Measurements from ENCODE around the gene TREML1.

TREML1 gene

DNA sequence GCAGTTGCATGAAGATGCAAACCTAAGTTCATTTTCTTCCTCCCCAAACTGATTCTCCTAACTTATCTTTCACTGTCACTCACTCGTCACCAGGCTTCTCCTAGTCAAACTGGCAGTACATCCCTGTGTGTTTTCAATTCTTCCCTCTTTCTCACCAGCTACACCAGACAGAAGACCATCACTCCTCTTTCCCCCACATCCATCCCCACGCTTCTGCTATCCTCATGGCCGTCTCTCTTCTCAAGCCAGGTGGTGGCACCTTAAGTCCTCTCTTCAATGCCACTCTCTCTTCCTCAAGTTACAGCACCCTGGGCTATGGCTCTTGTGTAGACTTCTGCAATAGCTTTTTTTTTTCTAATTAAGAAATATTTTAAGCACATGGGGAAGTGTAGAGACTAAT, 23.1 kb upstream of the TREML1 start:
- no peak for DNase-seq

DNA sequence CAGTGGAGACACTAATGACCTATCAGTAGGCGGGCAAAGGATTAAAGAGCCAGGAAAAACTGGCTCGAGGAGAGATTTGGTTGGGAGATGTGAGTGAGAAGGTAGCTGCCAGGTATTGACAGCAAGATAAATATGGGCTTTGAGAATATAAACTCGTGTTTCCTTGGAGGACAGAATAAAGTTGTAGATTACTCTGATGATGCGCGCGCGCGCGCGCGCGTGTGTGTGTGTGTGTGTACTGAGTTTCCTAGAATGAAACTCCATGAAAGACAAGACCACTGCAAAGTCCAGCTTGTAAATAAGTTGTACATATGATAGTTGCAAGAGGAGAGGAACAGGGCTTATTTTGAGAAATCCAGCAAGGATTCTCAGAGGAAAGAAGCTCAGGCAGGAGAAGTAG, 22.0 kb upstream of the TREML1 start:
- DNase-seq: no peak

DNA sequence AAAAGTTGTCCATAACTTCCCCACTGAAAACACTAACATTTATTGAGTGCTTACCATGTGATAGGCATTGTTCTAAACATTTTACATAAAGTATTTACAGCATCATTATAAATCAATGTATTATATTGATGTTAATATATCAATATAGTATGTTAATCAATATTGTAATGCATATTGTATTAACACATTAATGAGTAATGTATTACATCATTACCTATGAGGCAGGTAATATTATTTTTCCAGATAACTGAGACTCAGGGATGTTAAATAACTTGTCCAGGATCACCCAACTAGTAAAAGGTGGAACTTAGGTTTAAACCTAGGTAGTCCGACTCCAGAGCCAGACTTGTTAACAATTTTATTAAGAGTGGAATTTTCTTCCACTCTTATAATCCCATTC, 20.9 kb upstream of the TREML1 start:
- DNase-seq: no peak

DNA sequence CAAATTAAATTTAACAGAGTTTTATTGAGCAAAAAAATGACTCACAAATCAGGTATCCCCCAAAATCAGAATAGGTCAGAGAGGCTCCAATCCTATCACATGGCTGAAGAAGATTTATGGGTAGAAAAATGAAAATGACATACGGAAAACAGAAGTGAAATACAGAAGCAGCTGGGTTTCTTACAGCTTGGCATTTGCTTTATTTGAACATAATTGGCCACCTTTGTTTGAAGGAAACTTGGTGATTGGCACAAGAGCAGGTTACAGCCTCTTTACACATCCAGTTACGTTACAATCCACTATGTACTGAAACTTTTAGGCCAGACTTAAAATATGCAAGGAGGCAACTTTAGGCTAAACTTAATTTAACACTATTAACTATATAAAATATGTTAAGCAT, 20.5 kb upstream of the TREML1 start:
- DNase-seq: no peak

DNA sequence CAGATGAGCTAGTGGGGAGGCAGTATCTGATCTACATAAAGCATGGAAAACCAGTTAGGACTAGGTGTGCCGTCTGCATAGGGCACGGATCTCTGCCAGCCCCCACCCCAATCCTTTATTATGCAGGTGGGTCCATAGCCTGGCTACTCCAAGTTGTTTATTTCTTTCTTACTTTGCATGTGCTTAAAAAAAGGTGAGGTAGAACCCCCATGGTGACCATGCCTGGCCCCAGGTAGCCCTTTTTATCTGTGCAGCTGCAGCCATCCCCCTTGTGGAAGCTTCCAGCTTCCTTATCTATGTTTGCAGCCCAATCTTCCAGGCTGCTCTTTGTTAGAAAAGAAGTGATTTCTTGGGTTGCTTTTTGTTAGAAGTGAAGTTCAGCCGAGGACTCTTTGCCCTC, 17.8 kb upstream of the TREML1 start:
- no peak for DNase-seq

DNA sequence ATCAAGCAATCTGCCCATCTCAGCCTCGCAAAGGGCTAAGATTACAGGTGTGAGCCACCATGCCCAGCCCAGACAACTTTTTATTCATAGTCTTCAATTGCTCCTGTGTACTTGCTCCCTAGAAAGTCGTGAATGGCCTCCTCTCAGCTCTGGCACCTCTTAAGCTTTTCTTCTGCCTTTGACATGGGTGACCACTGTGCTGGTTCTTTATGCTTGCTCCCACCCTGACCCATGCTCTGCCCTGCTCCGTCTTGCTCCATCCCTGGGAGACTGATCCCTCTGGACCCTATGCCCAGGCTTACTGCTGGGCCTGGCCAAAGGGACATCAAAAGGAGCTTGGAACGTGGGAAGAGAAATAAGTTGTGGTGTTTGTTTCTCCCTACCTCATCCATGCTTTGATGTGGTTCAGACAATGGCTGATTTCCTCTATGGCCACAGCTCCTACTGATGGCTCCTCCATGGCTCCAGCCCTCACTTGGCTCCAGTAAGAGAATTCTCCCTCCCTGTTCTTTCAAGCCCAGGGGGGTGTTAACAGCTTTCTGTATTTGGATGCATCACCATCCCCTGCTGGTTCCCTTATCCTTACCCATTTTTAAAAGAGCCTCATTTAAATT, 16.5 kb upstream of the TREML1 start:
- DNase-seq: no peak

DNA sequence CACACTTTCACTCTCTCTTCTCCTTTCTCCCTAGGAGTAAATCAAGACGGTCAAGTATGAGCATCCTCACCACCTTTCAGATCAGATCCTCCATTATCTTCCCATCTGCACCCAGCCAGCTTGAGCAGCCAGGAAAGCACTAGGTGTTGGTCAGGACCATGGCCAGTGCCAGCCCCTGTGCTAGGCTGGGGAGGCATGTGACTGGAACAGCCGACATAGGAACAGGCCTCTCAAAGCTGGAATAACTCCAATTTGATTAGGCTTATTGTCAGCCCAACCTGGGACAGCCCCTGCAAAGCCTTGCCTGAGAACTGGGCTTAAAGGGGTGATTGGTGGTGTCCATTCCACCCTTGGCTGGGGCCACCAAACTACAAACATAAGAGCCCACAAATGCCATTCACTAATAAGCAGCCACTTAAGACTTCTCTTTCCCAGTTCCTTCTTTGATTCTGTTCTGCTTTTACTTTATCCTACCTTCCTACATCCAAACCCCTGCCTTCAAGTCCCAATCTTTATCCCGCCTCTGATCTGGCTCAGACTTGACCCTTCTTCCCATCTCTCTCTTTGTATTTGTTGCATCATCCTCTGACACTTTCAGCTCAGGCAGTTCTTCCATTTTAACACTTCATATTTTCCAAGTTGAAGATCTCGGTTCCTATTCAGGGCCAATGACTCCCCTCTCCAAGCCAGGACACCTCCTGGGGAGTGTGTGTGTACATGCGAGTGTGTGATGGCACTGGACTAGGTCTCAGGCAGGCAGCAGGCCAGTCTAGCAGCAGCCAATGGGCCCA, 13.2 kb upstream of the TREML1 start:
- no peak for DNase-seq

DNA sequence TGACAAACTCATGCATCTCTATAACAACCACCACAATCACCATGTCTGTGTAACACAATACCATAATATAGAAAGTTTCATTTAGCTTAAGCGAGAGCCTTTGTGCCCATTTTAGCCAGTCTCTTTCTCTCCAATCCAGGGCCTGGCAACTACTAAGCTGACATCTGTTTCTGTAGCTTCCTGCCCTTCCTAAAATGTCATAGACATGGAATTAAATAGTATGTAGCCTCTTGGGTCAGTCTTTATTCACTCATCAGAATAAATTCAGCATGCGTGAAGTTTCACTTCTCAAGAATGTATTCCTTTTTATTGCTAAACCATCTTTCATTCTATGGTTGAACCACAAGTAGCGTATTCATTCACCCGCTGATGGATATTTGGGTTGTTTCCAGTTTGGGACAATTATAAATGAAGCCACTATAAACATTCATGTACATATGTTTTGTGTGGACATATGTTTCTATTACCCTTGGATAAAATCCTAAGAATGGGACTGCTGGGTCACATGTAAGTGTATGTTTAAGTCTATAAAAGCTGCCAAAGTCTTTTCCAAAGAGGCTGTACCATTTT, 10.5 kb upstream of the TREML1 start:
- DNase-seq: no peak

DNA sequence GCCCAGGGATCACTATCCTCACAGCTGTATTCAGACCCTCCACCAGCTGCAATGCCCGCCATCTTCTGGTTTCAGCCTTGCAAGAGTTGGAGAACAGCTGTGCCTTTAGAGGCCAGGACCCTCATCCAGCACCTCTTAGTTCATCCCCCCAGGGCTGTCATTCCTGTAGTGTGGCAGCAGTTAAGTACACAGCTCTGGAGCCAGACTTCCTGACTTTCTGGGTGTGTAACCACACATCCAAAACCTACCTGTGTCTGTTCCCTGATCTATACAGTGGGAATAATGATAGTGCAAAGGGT, 9.2 kb upstream of the TREML1 start:
- no peak for DNase-seq

DNA sequence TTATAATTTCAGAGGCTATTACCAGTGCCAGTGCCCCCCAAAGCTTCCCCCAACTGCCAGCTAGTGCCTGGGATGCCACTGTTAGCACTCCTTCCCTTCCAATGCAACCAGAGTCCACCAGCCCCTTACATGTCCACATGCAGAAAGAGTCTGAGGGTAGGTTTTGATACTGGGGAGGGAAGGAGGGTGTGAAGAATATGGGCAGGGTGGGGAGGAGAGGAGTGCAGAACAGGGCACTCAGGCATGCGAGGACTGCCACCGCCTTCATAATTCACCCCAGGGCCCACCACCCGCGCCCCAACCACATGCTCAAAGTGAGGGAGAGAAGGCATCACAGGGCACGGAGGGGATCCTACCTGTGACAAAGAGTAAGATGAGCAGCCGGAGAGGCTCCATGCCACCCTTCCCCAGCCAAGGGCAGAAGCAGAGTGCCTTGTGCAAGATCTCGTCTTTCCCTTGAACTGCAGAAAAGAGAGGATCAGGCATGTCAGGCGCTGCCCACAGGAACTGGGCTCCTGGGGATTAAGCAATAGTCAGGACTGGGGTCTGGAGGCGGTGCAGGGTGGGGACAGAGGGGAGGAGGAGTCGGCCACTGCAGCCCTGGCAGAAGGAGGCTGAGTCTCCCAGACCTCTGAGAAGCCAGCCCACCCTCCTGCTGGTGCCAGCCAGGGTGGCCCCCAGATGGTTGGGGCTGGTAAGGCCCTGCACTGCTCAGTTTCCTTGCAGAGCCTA, 8.7 kb upstream of the TREML1 start, which contains the start of gene TREM2:
TSS of gene TREM2 (minus strand) at position 430 of the 732 bp plus-strand sequence. CDS start at position 396, 34 bp downstream.
- no peak for DNase-seq

DNA sequence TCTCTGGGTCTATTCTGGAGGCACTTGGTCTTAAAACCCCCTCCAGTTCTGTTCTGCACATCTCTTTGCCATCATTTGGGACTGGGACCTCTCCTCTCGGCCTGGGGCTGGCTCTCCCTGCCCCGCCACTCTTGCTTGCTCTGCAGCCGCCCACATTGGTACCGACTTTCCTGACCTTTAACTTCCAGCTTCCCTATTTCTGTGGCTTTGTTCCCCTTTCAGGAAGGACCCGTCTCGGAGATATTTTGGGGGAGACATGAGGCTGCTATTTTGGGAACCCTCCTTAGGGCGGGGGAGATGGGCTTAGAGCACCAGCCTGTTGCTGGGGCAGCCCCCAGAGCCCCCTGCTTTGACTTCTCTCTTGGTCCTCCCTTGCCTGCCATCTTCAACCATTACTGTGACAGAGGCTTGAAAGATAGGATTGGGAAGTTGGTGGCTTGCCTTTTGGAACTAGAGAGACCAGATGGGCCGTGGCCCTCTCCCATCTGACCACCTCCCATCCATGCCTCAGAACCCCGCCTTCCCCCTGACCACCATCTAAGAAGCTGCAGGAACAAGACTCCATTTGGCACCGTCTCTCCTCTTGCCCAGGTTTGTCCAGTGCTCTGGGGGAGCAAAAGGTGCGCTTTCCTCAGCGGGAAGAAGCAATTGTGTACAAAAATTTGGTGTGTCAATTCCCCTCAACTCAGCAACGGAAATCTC, 7.9 kb upstream of the TREML1 start:
- DNase-seq: no peak

DNA sequence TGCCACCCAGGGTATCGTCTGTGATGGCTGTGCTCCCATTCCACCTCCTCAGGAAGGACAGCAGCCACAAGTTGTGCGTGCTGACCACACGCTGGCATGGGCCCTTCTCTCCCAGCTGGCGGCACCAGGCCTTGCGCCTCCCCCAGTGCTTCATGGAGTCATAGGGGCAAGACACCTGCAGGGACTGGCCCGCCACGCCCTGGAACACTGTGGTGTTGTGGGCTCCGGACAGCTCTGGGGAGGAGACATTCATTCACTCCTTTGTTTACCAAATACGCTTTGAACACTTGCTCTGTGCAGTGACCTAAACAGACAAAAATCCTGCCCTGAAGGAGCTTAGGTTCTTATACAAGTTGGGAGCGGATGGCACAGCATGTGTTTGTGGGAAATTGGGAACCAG, 7.2 kb upstream of the TREML1 start:
- DNase-seq: no peak

DNA sequence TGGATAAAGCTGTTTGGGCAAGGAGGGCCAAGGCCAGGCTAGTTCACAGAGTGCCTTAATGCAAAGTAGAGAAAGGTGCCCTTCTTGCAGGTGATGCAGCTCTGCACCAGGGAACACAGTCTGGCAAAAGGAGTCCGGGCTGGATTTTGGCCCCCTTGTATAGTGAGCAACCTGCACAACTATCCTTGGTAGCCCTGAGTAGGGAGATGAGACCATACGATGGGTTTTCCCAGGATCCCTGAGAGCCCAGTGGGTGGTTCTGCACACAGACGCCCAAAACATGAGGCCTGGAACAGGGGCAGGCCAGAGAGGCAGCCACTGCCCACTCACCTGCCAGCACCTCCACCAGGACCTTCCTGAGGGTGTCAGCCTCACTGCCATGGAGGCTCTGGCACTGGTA, 6.8 kb upstream of the TREML1 start:
- no peak for DNase-seq

DNA sequence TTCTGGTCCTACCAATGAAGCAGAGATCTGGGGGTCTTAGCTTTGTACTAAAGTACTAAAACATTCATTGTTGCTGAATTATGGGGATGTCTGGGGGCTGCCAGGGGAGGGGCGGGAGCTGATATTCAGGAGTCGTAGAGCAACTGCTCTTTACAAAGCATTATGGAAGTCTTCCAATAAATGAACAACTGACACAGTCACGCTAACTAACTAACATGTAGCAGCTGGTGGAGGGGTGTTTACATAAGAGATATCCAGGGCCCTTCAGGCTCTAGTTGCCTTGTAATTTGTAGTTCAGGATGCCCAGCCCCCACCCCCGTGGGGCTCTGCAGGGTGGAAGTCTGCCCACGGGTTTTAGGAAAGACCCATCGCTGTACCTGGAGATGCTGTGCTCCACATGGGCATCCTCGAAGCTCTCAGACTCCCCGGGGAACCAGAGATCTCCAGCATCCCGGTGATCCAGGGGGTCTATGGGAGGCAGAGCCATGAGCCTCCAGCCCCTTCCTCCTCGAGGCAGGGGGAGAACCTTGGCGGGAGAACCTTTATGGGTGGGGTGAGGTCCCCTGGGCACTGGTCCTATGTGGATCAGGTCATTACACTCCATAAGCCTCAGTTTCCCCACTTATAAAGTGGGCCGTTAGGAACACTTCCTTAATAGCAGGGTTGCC, 5.4 kb upstream of the TREML1 start:
- no peak for DNase-seq

DNA sequence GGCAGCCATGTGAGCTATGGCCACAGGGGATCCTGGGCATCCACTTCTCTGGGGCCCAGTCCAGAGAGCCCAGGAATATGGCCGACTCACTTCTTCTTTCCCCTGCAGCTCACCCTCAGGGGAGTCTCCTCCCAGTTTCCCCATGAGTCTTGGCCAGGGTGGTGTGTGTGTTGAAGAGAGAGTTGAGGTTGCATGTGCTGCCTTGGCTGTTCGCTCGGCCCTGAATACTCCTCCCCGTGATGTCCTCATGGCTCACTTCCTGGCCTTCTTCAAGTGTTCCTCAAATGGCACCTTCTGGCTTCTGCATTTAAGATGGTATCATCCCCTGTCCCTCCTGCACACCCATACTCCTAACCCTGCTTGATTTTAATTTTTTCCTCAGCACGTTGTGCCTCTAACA, 3.2 kb upstream of the TREML1 start:
- DNase-seq: no peak

DNA sequence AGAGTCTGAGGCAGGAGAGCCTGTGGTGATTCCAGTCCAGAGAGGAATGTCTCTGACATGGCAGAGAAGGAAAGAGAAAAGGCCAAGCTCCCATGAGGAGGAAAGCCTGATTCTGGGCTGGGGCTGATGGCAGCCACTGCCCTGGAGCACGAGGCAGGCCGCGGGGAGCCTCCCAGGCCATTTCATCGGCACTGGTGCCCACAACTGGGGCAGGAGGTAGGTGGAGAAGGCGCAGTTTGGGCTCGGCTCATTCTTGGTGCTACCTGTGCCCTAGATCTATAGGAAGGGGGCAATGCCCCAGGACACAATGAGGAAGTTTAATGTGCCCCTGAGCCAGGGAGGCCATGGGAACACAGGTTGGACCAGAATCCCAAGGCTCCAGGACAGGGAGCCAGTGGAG, 2.6 kb upstream of the TREML1 start:
- no peak for DNase-seq

DNA sequence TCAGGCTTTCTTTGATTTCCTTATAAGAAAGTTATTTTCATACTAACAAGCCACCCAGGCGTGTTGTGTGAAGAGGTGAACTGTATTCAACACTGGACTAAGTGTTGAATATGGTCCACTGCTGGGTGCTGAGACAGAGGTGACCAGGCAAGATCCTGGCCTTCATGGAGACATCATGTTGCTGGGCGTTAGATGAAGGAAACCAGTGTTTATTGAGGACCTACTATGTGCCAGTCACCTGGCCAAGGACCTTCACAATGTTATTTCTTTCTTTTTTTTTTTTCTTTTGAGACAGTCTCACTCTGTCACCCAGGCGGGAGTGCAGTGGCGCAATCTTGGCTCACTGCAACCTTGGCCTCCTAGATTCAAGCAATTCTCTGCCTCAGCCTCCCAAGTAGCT, 1.9 kb upstream of the TREML1 start:
- DNase-seq: no peak

DNA sequence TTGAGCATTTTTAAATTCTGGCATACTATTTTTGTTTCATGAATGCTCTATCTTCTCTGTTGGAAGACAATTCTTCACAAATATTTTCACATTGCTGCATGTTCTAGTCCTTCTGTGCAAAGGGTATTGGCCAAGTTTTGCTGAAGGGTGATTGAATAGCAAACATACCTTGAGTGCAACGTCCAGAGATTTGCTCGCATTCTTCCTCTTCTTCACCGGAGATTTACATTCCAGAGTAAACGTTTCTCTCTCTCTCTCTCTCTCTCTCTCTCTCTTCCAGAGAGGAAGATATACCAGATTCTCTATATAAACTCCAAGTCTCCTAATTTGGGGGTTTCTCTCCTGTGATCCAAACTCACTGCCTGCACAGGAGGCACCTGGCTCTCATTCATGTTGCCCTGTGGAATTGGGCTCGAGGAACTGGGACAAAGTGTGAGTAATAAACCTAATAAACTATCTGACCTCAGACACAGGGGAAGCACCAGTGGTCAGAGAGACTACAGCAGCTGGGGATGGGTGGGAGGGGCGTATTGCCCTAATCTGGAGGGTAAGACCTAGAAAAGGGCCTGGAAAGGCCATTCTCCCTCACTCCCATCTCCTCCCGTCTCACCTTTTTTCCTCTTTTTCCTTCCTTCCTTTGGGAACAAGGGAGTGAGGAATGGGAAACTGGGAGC, 1.1 kb upstream of the TREML1 start:
- DNase-seq: no peak

DNA sequence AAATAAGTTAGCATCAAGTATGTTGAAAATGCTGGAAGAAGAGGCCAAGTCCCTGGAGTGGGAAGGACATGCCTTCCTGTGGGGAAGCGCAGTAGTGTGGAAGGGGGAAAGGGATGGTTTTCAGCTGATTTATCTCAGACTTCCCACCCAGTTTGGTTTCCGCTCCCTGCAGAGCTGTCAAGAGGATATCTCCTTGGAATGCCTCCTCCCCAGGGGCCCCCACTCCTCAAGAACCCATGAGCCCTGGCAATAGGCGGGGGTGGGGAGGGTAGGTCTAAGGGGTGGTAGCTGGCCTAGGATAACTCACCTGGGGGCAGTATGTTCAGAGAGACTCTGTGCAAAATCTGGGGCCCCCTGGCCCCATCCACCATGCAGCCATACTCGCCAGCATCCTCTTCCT, 696 bp downstream of the TREML1 start:
- DNase-seq: no peak

DNA sequence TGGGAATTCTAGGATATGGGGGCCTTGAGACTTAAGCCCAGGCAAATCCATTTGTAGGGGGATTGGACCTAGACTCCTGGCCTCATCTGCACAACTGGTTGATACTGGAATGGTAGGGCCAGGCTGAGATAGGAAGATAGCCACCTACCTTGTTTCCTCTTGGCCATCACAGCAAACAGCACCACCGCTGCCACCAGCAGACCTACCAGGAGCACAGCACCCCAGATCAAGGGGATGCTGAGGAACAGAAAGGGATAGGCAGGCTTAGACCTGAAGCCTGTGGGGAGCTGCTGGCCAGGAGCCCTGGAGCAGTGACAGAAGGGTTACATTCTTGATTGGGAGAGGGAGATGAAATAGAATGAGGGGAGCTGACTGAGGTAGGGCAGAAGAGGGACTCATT, 3.5 kb downstream of the TREML1 start:
- no peak for DNase-seq

DNA sequence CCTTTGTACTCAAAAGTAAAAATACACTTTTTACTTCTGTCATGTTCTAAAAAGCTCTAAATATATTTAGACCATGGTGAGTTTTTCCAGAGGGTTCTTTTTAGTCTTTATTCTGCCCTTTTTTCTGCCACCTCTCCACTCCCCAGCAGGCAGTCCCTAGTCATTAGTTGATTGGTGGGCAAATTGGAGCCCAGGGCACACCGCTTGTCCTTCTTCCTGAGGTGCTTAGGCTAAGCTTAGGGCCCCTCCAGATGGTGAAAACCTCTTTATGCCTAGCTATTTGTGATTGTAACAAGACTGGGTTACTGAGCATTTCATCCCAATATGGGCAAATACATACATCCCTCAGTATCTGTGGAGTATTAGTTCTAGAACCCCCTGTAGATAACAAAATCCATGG, 6.2 kb downstream of the TREML1 start:
- no peak for DNase-seq

DNA sequence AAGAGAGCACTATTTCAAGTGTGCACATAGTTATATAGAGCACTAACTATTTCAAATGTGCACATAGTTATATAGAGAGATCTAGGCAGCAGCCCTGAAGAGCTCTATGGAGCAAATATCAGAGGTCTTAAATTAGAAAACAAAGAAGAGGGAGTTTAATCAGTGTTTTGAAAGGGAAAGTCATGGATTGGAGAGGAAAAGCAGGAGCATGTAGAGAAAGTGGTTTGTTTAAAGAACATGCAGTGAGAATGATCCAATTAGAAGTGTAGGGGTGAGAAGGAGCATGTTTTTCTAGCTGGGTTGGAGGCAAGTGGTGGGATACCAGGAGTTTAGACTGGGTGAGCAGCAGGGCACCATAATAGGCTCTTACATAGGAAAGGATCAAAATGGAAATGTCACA, 17.2 kb downstream of the TREML1 start:
- DNase-seq: no peak

Data from activated CD8-positive, alpha-beta memory T cell treated with anti-CD3 and anti-CD28 coated beads, Interleukin-2, amount 50 U/mL, for 4 hours (primary cell).